Lower leg skin (tissue), 4 donors: ENCODE data around the gene PABPC1L. TPM values are rescaled to one million over a fixed set of nuclear protein-coding genes. Genes with fewer than 3 reads are reported as not detected.

Source experiments
- DNase-seq, 2 donors: peaks; one replicate each; pipeline ENCODE4 v3.0.0-alpha.2; 2019; ENCODE audit warnings: low spot score in 2 of 2
- H3K4me3 ChIP-seq: fragments of 200-600 bp; sonication (generic); 2 replicates; pipeline ENCODE4 v1.5.1; 2017; ENCODE audit warnings: mild to moderate bottlenecking, low read depth; ENCODE audit not compliant: poor library complexity, severe bottlenecking
- CTCF ChIP-seq, 3 donors: fragments of 450-650 bp; IDR thresholded peaks; one replicate each; pipeline ENCODE4 v1.5.1; 2016; ENCODE audit warnings: antibody characterized with exemption in 3 of 3, mild to moderate bottlenecking in 3 of 3, moderate library complexity in 2 of 3
- POLR2A ChIP-seq, 2 donors: fragments of 450-650 bp; IDR thresholded peaks; one replicate each; pipeline ENCODE4 v1.6.1; 2016 to 2017; ENCODE audit warnings: antibody characterized with exemption in 2 of 2, mild to moderate bottlenecking in 1 of 2, moderate library complexity in 1 of 2
- WGBS, 2 donors: methylation state at CpG; one replicate each; pipeline ENCODE4 v1.1.5; 2018; 5-methylcytosine and 5-hydroxymethylcytosine counted together
- intact Hi-C: fragments of 100-400 bp; cut with DNase I; formaldehyde crosslinking; loops from one replicate; pipeline ENCODE4 v1.15.0; 2023; ENCODE audit warnings: low total_unique reads
- total RNA-seq, 4 donors: library from RNA; depleted of rRNA; stranded (reverse); fragments of >200 nt; gene quantifications; one replicate each; pipeline ENCODE4 v1.1.0, GENCODE V29; 2016

Gene PABPC1L
- total RNA-seq, 4 donors from 2014 or later = 7.0 to 30.2 (median 9.6) TPM

GRCh38 chr20:44958276-44958675, 48.4 kb downstream of the PABPC1L start:
- H3K4me3 ChIP-seq = no peak overlapping the region
- intact Hi-C loops = no loop called here
- no peak for DNase-seq
- TF ChIP-seq POLR2A (IDR thresholded peaks at IDR 0.05) = no peak
- no peak for TF ChIP-seq CTCF (IDR thresholded peaks at IDR 0.05)
- WGBS, 2 donors = 94 to 97% methylated on average over 8 of the region's 8 CpGs

- DNase-seq = no peak
These were observed 49.3 kb downstream of the PABPC1L start for GRCh38 chr20:44959082-44959637.

GRCh38 chr20:44959638-44960102, 49.8 kb downstream of the PABPC1L start:
- intact Hi-C loops = no loop called here
- 2% methylated on average over 13 of the region's 13 CpGs for WGBS, 2 donors
- peak overlapping the region; percentile 38 for H3K4me3 ChIP-seq
- TF ChIP-seq POLR2A (IDR thresholded peaks at IDR 0.05) (no peak), CTCF (IDR thresholded peaks at IDR 0.05) (no peak)
- DNase-seq = no peak

More at GRCh38 chr20:44959082-44959637, 49.3 kb downstream of the PABPC1L start:
- no peak overlapping the region for H3K4me3 ChIP-seq
- 15% methylated on average over 8 of the region's 8 CpGs for WGBS, 2 donors
- no peak for TF ChIP-seq POLR2A (IDR thresholded peaks at IDR 0.05)
- no peak for TF ChIP-seq CTCF (IDR thresholded peaks at IDR 0.05)
- intact Hi-C loops = no loop called here

- WGBS, 2 donors = 0% methylated on average over 18 to 42 of the region's 60 CpGs
- peak; percentile 92 to 99 for DNase-seq
- intact Hi-C loops = no loop called here
- peak within 1 kb of the TSS; percentile 38 for H3K4me3 ChIP-seq
- TF ChIP-seq POLR2A (IDR thresholded peaks at IDR 0.05) = no peak
- TF ChIP-seq CTCF (IDR thresholded peaks at IDR 0.05) = no peak
These were observed 50.4 kb downstream of the PABPC1L start, which contains the start of gene TOMM34 for GRCh38 chr20:44960103-44960852. Gene TOMM34, minus strand, starts transcription at chr20:44960397. Its CDS starts 64 bp downstream, at chr20:44960333.

GRCh38 chr20:44961011-44961869, 51.4 kb downstream of the PABPC1L start:
- 63 to 79% methylated on average over 4 of the region's 4 CpGs for WGBS, 2 donors
- no peak for DNase-seq
- H3K4me3 ChIP-seq = no peak overlapping the region
- TF ChIP-seq CTCF (IDR thresholded peaks at IDR 0.05) = no peak
- no peak for TF ChIP-seq POLR2A (IDR thresholded peaks at IDR 0.05)
- intact Hi-C loops = no loop called here
